VCaP (cell line): Measurements from ENCODE around the gene TBC1D2B.
"Not testable (repeated sequence)": the region's sequence is repeated elsewhere in the genome, so short reads cannot be mapped to it uniquely, and the experiment has no call there.

Source experiments
- H3K27ac ChIP-seq: fragments of 450-650 bp; 2 replicates; pipeline ENCODE4 v1.5.1; 2017
- CTCF ChIP-seq: fragments of 450-650 bp; conservative IDR thresholded peaks from 2 replicates; pipeline ENCODE4 v1.5.1; 2017; ENCODE audit warnings: mild to moderate bottlenecking, moderate library complexity

Gene TBC1D2B

DNA sequence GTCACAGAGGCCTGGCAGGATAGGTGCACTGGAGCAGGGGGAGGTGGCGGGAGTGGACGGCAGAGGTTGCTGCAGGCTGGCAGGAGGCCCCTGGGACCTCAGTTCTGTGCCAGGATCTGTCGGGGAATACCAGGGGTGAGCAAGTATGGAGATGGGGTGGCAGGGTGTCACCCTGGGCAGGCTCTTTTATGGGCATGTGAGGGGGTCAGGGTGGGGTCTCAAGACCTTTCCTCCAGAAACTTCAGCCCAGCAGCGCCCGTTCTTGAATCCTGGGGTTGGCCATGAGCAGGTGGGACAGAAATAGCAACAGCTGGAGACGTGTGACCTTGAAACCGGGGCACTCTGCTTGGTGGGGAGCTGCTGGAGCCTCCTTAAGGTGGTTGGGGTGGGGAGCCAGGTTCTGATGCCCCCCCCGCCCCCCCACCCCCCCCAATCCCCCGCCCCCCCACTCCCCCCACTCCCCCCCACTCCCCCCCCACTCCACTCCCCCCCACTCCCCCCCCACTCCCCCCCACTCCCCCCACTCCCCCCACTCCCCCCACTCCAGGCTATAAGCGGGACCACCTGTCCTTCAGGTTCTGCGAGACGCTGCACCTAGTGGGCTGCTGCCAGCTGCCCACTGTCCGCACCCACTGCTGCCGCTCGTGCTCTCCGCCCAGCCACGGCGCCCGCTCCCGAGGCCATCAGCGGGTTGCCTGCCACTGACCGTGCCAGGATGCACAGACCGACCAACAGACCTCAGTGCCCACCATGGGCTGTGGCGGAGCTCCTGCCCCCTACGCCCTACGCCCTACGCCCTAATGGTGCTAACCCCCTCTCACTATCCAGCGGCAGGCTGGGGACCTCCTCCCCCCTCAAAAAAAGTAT is 84.9 kb downstream of the TBC1D2B start:
- TF ChIP-seq CTCF: no peak
- peak overlapping the region; percentile 73 for H3K27ac ChIP-seq

DNA sequence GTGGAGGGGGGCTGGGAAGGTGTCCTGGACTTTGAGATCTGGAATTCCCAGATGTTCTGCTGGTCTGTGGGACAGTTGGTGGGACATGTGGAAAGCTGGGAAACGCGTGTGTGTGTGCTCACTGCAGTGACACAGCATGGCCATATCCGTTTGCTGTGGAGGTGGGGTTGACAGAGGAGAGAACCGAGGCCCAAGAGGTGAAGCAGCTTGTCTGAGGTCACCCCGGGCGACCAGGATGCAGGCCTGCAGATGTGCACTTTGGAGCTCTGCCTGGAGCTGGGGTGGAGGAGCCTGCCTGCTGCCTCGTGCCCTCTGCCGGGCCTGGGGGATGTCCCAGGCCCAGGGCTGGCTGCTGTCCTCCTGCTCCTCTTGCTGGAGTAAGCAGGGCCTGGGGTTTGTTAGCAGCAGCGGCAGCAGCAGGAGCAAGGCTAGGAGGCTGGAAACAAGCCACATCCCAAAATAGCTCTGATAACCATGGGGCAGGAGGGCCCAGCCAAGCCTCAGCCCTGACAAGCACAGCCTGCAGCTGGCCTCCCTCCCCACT is 85.8 kb downstream of the TBC1D2B start:
- H3K27ac ChIP-seq: not testable (repeated sequence)

DNA sequence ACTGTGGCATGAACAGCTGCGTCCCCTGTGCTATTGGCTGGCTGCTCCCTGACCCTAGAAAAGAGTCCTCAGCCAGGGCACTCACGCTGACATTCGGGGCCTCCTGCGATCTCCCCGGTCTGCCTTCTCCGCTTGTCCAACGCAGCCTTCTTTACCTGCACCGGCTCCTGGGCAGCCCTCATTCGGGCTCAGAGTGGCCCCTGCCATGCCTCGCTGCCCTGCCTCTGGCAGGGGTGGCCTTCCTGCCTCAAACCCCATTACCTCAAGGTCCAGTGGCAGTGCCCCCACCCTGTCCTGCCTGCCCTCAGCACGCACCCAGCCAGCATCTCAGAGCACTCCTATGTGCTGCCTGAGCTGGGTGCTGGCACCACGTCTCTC is 86.5 kb downstream of the TBC1D2B start:
- no peak overlapping the region for H3K27ac ChIP-seq
- no peak for TF ChIP-seq CTCF

DNA sequence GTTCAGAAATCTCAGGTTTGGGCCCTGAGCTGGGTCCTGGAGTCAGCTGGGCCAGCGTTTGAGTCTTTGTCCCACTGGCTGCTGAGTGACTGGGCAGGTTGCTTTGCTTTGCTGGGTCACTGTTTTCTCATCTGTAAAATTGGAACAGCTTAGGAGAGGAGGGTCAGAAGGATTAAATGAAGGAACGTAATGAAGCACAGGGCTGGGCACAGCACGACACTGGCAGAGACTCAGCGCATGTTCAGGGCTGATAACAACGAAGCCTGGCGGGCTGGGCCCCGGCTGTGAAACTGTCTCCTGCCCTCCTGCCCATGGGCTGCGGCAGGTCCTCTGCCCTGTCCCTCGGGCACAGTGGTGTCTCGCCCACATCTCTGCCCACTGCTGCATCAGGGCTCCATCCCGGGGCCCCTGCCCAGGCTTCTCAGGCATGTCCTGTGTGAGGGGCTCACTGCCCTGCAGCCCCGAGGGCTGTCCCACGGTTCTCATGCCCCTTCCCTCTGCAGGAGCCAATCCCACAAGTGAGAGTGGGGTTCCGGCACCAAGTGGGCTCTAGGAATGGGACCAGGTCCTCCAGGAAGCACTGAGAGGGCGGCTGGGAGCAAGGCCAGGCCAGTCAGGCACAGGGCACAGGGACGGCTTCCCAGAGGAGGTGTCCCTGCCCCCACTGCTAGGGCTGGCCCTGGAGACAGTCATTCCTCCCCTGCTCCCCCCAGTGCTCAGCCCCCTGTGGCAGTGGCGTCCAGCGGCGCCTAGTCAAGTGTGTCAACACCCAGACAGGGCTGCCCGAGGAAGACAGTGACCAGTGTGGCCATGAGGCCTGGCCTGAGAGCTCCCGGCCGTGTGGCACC is 88.0 kb downstream of the TBC1D2B start:
- H3K27ac ChIP-seq: no peak overlapping the region
- no peak for TF ChIP-seq CTCF

GRCh38 chr15:77988347-77989295 is 88.9 kb downstream of the TBC1D2B start:
- TF ChIP-seq CTCF: no peak
- H3K27ac ChIP-seq: no peak overlapping the region

DNA sequence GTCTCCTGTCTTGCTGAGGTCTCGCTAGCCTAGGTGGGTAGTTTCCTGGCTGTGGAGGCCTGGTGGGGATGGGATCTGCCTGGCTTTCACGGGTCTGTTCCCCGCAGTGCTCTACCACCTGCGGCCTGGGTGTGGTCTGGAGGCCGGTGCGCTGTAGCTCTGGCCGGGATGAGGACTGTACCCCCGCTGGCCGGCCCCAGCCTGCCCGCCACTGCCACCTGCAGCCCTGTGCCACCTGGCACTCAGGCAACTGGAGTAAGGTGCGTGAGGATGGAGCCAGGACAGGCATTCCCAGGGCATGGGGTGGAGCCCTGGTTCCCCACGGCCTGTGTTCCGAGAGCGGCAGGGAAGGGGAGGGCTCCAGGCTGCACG is 89.8 kb downstream of the TBC1D2B start:
- not testable (repeated sequence) for H3K27ac ChIP-seq

DNA sequence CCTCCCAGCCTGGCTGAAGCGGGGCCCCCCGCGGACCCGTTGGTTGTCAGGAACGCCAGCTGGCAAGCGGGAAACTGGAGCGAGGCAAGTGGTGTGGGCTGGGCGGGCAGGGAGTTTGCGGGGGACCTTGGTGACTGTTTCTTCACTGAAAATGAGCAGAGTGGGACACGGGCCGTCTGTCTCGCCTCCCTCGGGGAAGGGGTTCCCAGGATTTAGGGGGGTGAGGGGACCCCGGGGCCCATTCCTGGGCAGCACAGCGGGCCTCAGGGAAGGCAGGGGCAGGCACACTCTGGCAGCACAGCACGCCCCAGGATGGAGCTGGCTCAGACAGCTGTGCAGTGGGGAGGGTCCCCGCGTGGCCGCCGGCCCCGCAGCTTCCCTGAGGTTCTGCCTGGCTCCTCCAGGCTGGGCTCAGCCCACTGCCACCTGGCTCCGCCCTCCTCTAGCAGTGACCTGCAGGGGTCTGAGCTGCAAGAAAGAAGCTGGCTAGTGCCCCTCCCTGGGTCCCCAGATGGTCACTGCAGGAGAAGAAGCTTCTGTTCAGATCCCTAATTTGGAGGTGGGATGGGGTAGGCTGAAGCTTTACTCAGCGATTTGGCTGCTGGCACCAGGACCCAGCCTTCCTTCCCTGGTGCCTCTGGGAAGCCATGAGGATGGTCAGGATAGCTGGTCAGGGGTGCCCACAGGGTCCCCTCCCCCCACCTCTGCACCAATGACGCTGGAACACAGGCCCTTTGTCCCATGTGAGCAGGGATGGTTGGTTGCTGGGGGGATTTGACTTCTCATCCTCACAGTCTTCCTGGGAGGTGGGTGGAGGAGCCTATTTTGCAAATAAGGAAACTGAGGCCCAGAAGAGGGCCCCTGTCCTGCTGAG is 90.4 kb downstream of the TBC1D2B start:
- no peak overlapping the region for H3K27ac ChIP-seq
- TF ChIP-seq CTCF: no peak
